Karpas-422 (cell line): Measurements from ENCODE around the gene ARL8A. TPM values are rescaled to one million over a fixed set of nuclear protein-coding genes. Genes with fewer than 3 reads are reported as not detected.

Experiments
- DNase-seq: peaks from one replicate; pipeline ENCODE4 v3.0.0-alpha.2; 2015
- H2AFZ ChIP-seq: fragments of 200-600 bp; sonication (generic); 2 replicates; pipeline ENCODE4 v1.6.1; 2014; ENCODE audit warnings: antibody characterized with exemption, low read length, mixed read lengths
- H3K27ac ChIP-seq: fragments of 200-600 bp; sonication (generic); 2 replicates; pipeline ENCODE4 v1.5.1; 2014; ENCODE audit warnings: mild to moderate bottlenecking, low read length, moderate library complexity
- H3K27me3 ChIP-seq: fragments of 200-600 bp; sonication (generic); 2 replicates; pipeline ENCODE4 v1.6.1; 2014; ENCODE audit warnings: low read length, mixed read lengths
- H3K36me3 ChIP-seq: fragments of 200-600 bp; sonication (generic); 2 replicates; pipeline ENCODE4 v1.6.1; 2014; ENCODE audit warnings: low read length, mixed read lengths; ENCODE audit not compliant: insufficient read depth
- H3K4me1 ChIP-seq: fragments of 200-600 bp; sonication (generic); 2 replicates; pipeline ENCODE4 v1.6.1; 2014; ENCODE audit warnings: mild to moderate bottlenecking, low read length, mixed read lengths
- H3K4me2 ChIP-seq: fragments of 200-600 bp; sonication (generic); 2 replicates; pipeline ENCODE4 v1.6.1; 2014; ENCODE audit warnings: low read length, low read depth, mild to moderate bottlenecking; ENCODE audit not compliant: poor library complexity, severe bottlenecking
- H3K4me3 ChIP-seq: fragments of 200-600 bp; sonication (generic); 2 replicates; pipeline ENCODE4 v1.5.1; 2014; ENCODE audit warnings: mild to moderate bottlenecking, antibody characterized with exemption, low read length, mixed read lengths
- H3K79me2 ChIP-seq: fragments of 200-600 bp; sonication (generic); 2 replicates; pipeline ENCODE4 v1.6.1; 2014; ENCODE audit warnings: mild to moderate bottlenecking, low read length, mixed read lengths
- H3K9ac ChIP-seq: fragments of 200-600 bp; sonication (generic); 2 replicates; pipeline ENCODE4 v1.6.0; 2014; ENCODE audit warnings: low read length
- H3K9me2 ChIP-seq: fragments of 200-600 bp; sonication (generic), shearing (Covaris generic); replicated peaks from 2 replicates; pipeline ENCODE4 v1.6.0; 2014; ENCODE audit warnings: mild to moderate bottlenecking, low read length, moderate library complexity; ENCODE audit not compliant: insufficient read depth
- H3K9me3 ChIP-seq: fragments of 300-700, 200-600 bp; sonication (generic); 2 replicates; pipeline ENCODE4 v1.6.1; 2014; ENCODE audit warnings: low read length, mixed read lengths
- H4K20me1 ChIP-seq: fragments of 200-600 bp; sonication (generic); 2 replicates; pipeline ENCODE4 v1.6.1; 2014; ENCODE audit warnings: mild to moderate bottlenecking, antibody characterized with exemption, low read length, low read depth; ENCODE audit not compliant: insufficient read depth
- total RNA-seq: library from RNA; depleted of rRNA; stranded (reverse); fragments of >200 nt; shearing (Covaris generic); gene quantifications from 2 replicates; pipeline ENCODE4 v1.2.3, GENCODE V29; 2014; ENCODE audit warnings: low replicate concordance

ARL8A gene
- total RNA-seq, 1 experiment from 2014 or later = 26.7 TPM

GRCh38 chr1:202133001-202133400, 11.5 kb downstream of the ARL8A start:
- H4K20me1 ChIP-seq = peaks cover 7% of the 10 kb centered on the region; the same call in 1 of the 2 replicates

GRCh38 chr1:202131956-202132821, 12.3 kb downstream of the ARL8A start:
- H3K36me3 ChIP-seq = peaks cover 8% of the 10 kb centered on the region
- H3K79me2 ChIP-seq = no peaks in the 10 kb centered on the region
- H4K20me1 ChIP-seq = peaks cover 4% of the 10 kb centered on the region; the same call in 1 of the 2 replicates
- H3K27me3 ChIP-seq = no peaks in the 10 kb centered on the region
- no peak overlapping the region for H3K4me2 ChIP-seq
- H2AFZ ChIP-seq = no peak overlapping the region
- no peak for DNase-seq
- H3K4me1 ChIP-seq = no peaks in the 10 kb centered on the region
- no peaks in the 10 kb centered on the region for H3K9me3 ChIP-seq
- H3K4me3 ChIP-seq = no peak overlapping the region
- H3K9me2 ChIP-seq = no peaks in the 10 kb centered on the region
- no peak overlapping the region for H3K9ac ChIP-seq
- no peak overlapping the region for H3K27ac ChIP-seq

More at GRCh38 chr1:202133001-202133400, 11.5 kb downstream of the ARL8A start:
- Histone ChIP-seq H3K27me3 (no peaks in the 10 kb centered on the region), H3K27ac (no peak overlapping the region), H3K79me2 (no peaks in the 10 kb centered on the region), H3K9me3 (no peaks in the 10 kb centered on the region), H3K4me1 (no peaks in the 10 kb centered on the region), H3K9me2 (no peaks in the 10 kb centered on the region), H3K36me3 (peaks cover 8% of the 10 kb centered on the region), H3K4me2 (no peak overlapping the region), H3K4me3 (no peak overlapping the region), H3K9ac (no peak overlapping the region), H2AFZ (no peak overlapping the region)
- DNase-seq = no peak

GRCh38 chr1:202130816-202131522, 13.6 kb downstream of the ARL8A start:
- H3K36me3 ChIP-seq = peaks cover 8% of the 10 kb centered on the region
- H3K9me2 ChIP-seq = no peaks in the 10 kb centered on the region

GRCh38 chr1:202130297-202130721, 14.2 kb downstream of the ARL8A start:
- no peaks in the 10 kb centered on the region for H3K4me1 ChIP-seq
- H3K9me2 ChIP-seq = no peaks in the 10 kb centered on the region
- no peak overlapping the region for H3K27ac ChIP-seq
- no peak overlapping the region for H2AFZ ChIP-seq
- no peaks in the 10 kb centered on the region for H3K79me2 ChIP-seq
- no peak overlapping the region for H3K4me2 ChIP-seq
- H3K9me3 ChIP-seq = no peaks in the 10 kb centered on the region
- H3K36me3 ChIP-seq = peaks cover 8% of the 10 kb centered on the region
- H3K9ac ChIP-seq = no peak overlapping the region
- H3K4me3 ChIP-seq = no peak overlapping the region
- no peaks in the 10 kb centered on the region for H3K27me3 ChIP-seq
- peaks cover 4% of the 10 kb centered on the region; the same call in 1 of the 2 replicates for H4K20me1 ChIP-seq
- no peak for DNase-seq

More at GRCh38 chr1:202130816-202131522, 13.6 kb downstream of the ARL8A start:
- Histone ChIP-seq H2AFZ (no peak overlapping the region), H3K9ac (no peak overlapping the region), H3K79me2 (no peaks in the 10 kb centered on the region), H3K9me3 (no peaks in the 10 kb centered on the region), H3K4me1 (no peaks in the 10 kb centered on the region), H3K27me3 (no peaks in the 10 kb centered on the region), H3K27ac (no peak overlapping the region), H3K4me3 (no peak overlapping the region), H3K4me2 (no peak overlapping the region), H4K20me1 (peaks cover 4% of the 10 kb centered on the region; the same call in 1 of the 2 replicates)
- DNase-seq = no peak

- no peak overlapping the region for H3K9ac ChIP-seq
- H3K4me1 ChIP-seq = no peaks in the 10 kb centered on the region
- no peaks in the 10 kb centered on the region; the same call in 1 of the 2 replicates for H4K20me1 ChIP-seq
- no peak overlapping the region for H3K4me2 ChIP-seq
- no peak overlapping the region for H2AFZ ChIP-seq
- H3K27me3 ChIP-seq = no peaks in the 10 kb centered on the region
- peaks cover 8% of the 10 kb centered on the region for H3K36me3 ChIP-seq
- no peak for DNase-seq
- H3K4me3 ChIP-seq = no peak overlapping the region
- H3K27ac ChIP-seq = no peak overlapping the region
- no peaks in the 10 kb centered on the region for H3K9me2 ChIP-seq
- no peaks in the 10 kb centered on the region for H3K79me2 ChIP-seq
- H3K9me3 ChIP-seq = no peaks in the 10 kb centered on the region
Observed at GRCh38 chr1:202129453-202130296, 14.9 kb downstream of the ARL8A start.

GRCh38 chr1:202127836-202128622, 16.5 kb downstream of the ARL8A start:
- Histone ChIP-seq H3K27me3 (no peaks in the 10 kb centered on the region), H3K36me3 (peaks cover under 1% of the 10 kb centered on the region; the same call in 1 of the 2 replicates), H3K4me1 (no peaks in the 10 kb centered on the region), H3K4me2 (no peak overlapping the region), H3K4me3 (no peak overlapping the region), H3K9me2 (no peaks in the 10 kb centered on the region), H4K20me1 (no peaks in the 10 kb centered on the region), H2AFZ (no peak overlapping the region), H3K9ac (no peak overlapping the region), H3K9me3 (no peaks in the 10 kb centered on the region), H3K27ac (no peak overlapping the region), H3K79me2 (no peaks in the 10 kb centered on the region)
- no peak for DNase-seq

GRCh38 chr1:202127061-202127460, 17.5 kb downstream of the ARL8A start:
- Histone ChIP-seq H3K4me3 (no peak overlapping the region), H2AFZ (no peak overlapping the region), H3K27me3 (no peaks in the 10 kb centered on the region), H3K36me3 (no peaks in the 10 kb centered on the region), H4K20me1 (no peaks in the 10 kb centered on the region), H3K79me2 (no peaks in the 10 kb centered on the region), H3K9me2 (no peaks in the 10 kb centered on the region), H3K9me3 (no peaks in the 10 kb centered on the region), H3K4me2 (no peak overlapping the region), H3K27ac (no peak overlapping the region), H3K9ac (no peak overlapping the region), H3K4me1 (no peaks in the 10 kb centered on the region)
- DNase-seq = no peak
